Forelimb muscle (tissue), 1 donor: Measurements from ENCODE around the gene NGEF. TPM values are rescaled to one million over a fixed set of nuclear protein-coding genes. Genes with fewer than 3 reads are reported as not detected.

Source experiments
- DNase-seq: peaks from one replicate; pipeline ENCODE4 v3.0.0-alpha.2; 2013; ENCODE audit warnings: low read depth
- polyA plus RNA-seq: library from polyadenylated mRNA; unstranded; fragments of 120-200 nt; gene quantifications from one replicate; pipeline ENCODE4 v1.2.1, GENCODE V29; 2013; ENCODE audit not compliant: insufficient read length

Gene NGEF
- polyA plus RNA-seq, 1 donor, result 1.2 TPM

DNA sequence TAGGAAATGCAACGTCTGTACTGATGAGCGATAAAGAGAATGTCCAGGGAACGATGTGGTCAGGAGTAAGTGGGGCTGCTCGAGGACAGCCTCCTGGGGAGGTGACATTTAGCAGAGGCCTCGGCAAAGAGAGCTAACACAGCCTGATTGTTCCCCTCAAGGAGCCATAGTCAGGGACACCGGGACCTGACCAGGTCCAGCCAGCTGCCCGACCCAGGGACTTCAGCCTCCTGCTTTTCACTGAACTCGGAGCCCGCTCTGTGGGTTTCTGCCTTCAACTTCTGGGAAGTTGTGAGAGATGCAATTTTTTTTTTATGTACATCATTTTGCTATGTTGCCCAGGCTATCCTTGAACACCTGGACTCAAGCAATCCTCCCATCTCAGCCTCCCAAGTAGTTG, 29.5 kb upstream of the NGEF start:
- DNase-seq, result no peak

DNA sequence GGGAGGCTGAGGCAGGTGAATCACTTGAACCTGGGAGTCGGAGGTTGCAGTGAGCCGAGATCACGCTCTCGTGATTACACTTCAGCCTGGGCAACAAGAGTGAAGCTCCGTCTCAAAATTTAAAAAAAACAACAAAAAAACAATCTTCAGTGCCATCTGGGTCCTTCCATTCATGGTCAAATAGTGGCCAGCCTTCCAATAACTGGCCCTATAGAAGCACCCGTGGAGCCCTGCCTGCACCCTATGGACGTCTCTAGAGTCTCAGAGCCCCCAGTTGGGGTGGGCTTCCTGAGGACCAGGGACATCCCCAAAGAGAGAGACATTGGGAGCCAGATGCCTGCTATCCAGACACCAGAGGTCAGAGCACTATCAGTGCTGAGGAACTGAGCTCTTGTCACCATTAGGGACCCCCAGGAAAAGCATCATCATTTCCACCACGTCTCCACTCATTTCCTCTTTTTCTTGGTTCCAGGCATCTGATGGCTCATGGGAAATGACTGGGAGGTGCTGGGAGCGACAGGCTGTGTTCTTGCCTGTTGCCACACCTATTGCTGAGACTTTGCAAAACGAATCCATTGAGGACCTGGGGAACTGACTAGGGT, 28.8 kb upstream of the NGEF start:
- no peak for DNase-seq

GRCh38 chr2:233040571-233040970, 27.5 kb upstream of the NGEF start:
- DNase-seq, result no peak

DNA sequence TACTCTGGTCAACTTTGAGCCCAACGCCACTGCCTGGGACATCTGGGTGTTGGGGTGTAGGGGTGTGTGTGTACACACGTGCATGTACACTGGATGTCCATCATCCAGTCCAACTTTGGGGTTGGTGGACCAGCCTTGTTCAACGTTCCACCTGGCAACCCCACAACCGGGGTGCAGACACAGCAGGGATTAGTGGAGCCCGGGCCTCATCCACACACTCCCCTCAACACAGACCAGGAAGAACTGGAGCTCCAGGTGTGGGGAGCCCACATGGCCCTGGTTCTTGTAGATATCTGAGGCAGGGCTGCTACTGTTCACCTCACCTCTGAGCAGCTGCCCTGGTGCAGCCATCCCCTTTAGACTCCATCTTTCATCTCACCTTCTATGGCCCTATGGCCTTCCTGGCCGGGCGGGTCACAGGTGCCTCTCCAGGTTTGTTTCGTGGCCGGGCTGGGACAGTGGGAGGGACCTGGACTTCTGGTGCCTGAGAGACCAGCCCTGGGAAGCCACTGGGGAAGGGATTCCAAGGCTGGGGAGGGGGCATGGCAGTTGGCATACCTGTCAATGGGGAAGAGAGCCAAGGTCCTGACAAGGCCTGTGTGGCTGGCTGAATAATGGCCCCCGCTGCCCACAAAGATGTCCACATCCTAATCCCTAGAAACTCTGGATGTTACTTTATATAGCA, 26.9 kb upstream of the NGEF start:
- DNase-seq, result no peak

- DNase-seq, result no peak
Measured at GRCh38 chr2:233039212-233039845, 26.3 kb upstream of the NGEF start.

DNA sequence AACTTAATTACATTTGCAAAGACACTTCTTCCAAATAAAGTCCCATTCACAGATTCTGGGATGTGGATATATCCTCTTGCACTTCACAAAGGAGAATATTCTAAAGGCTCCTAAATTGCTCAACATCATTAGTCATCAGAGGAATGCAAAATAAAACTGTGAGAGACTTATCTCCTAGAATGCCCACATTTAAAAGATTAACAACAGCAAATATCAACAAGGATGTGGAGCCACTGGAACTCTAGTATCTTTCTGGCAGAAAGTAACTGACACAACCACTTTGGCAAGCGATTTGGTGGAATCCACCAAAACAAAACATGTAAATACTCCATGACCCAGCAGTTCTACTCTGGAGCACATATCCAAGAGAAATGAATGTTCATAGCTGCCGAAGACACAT, 24.0 kb upstream of the NGEF start:
- DNase-seq, result no peak

DNA sequence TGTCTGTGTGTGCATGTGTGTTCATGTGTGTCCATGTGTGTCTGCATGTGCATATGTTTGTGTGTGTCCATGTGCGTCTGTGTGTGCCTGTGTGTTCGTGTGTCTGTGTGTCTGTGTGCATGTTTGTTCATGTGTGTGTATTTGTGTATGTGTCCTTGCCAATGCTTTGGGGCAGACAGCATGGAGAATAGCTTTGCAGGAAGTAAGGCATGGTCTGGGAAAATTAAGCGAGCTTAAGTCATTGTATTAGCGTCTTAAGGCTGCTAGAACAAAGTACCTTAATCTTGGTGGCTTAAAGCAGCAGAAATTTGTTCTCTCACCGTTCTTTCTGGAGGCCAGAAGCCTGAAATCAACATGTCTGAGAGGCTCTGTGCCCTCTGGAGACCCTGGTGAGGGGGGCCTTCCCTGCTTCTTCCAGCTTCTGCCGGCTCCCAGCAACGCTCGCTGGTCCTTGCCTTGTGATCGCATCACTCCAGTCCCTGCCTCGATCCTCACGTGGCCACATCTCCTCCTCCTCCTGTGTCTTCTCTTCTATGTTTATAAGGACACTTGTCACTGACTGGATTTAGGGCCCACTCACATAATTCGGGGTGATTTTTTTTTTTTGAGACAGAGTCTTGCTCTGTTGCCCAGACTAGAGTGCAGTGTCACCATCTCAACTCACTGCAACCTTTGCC, 23.2 kb upstream of the NGEF start:
- no peak for DNase-seq

GRCh38 chr2:233035426-233036161, 22.5 kb upstream of the NGEF start:
- DNase-seq, result no peak

GRCh38 chr2:233034091-233034882, 21.2 kb upstream of the NGEF start:
- DNase-seq, result no peak

GRCh38 chr2:233033672-233034071, 20.6 kb upstream of the NGEF start:
- no peak for DNase-seq

DNA sequence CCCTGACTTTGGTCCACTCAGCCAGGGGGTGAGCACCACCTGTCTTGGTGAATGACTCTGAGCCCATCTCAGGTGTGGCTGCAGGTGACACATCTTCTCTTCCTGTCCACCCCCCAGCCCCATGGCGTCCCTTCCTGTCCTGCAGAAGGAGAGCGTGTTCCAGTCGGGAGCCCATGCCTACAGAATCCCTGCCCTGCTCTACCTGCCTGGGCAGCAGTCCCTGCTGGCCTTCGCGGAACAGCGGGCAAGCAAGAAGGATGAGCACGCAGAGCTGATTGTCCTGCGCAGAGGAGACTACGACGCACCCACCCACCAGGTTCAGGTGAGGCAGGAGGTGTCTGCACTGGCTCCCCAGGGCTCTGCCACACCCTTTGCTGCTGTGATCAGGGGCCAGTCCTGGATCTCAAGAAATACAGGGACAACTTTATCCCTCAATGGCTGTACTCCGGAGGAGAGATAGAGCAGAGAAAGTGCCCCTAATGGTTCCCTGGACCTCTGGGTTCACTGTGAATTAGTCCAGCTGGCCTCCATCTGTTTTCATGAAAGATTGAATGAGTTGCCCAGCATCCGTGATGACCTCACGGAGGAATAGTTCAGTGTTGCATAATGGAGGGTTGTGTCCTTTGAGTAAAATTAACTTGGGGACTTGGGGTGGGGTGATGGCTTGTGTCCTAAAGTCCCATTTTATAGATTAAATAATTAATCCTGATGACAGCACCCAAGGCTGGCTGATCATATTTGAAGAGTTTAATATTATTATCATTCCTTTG, 19.7 kb upstream of the NGEF start, which contains the start of gene NEU2:
TSS of gene NEU2 (plus strand) at position 122 of the 770 bp plus-strand sequence. CDS start at position 122, 0 bp downstream.
- DNase-seq, result no peak

DNA sequence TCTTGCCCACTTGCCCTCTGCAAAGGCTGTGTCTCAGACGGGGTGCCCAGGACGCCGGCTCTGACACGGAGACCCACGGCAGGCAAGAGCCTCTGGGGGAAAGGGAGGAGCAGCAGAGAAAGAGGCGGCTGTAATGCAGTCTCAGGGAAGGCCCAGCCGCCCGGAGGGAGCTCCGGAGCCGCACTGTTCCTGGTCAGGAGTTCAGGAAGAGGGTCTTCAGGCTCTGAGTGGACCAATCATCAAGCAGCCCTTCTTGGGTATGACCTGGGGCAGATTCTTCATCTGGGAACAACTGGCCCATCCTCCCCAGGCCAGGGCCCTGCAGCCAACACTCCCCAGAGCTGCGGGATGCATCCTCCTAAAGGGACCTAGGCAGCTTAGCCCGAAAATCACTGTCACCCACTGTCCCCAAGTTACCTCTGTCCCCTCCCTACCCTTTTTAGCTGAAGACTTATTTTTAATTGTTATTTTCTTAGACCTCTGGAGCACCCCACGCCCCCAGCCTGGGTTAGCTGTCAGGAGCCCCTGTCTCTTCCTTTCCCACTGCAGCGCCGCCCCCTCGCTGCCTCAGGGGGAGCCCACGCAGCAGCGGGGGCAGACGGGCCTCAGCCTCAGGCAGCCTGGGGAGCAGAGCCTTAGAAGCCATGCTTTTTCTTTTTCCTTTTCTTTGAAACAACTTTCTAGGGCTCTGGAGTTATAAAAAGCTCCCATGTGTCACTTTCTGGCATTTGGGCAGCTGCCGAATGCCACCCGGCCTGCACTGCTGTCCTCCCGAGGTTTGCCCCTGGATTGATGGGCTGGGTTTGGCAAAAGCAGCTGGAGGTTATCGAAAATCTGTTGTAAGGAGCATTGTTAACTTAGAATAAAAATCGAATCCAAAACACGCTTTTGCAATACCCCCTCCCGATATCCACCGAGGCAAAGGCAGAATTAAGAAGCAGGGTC, 18.8 kb upstream of the NGEF start:
- DNase-seq, result no peak

DNA sequence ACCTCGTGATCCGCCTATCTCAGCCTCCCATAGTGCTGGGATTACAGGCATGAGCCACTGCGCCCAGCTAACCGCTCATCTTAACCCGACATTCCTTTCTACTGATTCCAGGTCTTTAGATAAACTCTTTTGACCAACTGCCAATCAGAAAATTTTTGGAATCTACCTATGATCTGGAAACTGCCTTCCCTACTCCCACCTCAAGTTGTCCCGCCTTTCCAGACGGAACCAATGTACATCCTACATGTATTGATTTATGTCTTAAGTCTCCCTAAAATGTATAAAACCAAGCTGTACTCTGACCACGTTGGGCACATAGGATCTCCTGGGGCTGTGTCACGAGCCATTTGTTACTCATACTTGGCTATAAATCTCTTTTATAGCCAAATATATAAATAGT, 16.3 kb upstream of the NGEF start:
- no peak for DNase-seq

DNA sequence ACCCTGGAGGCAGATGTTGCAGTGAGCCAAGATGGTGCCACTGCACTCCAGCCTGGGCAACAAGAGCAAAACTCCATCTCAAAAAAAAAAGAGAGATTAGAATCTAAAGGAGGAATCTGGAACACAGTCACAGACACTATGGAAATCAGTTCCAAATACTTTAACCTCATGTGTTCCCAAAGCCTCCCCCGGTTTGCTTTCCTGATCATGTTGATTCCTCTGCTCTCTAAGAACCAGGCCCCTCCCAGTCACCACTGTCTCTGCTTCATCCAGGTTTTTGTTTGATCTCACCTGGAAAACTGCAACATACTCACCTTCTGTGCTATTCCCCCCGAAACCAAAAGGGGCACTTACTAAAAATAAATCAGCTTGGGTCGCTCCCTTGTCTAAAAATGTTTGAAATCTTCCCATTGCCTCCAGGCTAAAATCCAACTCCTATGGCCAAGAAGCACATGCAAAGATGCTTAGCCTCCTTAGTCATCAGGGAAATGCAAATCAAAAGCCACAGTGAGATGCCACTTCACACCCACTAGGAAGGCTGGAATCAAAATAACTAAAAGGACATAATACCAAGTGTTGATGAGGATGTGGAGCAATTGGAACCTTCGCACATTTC, 13.2 kb upstream of the NGEF start:
- no peak for DNase-seq

- no peak for DNase-seq
Measured at GRCh38 chr2:233025706-233026105, 12.7 kb upstream of the NGEF start.

GRCh38 chr2:233023761-233024410, 10.8 kb upstream of the NGEF start:
- DNase-seq, result no peak

GRCh38 chr2:233023007-233023760, 10.1 kb upstream of the NGEF start:
- DNase-seq, result no peak
